ENCODE results near the gene GATAD2A. TPM values are rescaled to one million over a fixed set of nuclear protein-coding genes. Genes with fewer than 3 reads are reported as not detected.

Gene GATAD2A
- total and polyA plus RNA-seq, 10 of the 15 experiments (the other 5 are each of a cell fraction or from before 2014, with no cell fraction given), result 2.6 to 173 (median 32.0) TPM

- POLR2A ChIA-PET, result no interaction called here
- TF ChIP-seq CTCF (IDR thresholded peaks at IDR 0.05 in 2 of 3, conservative IDR thresholded peaks at IDR 0.05 in 1 of 3; ENCODE audit: control insufficient read depth in 2 of 3, extremely low read depth in 1 of 3, insufficient read depth in 1 of 3, low read depth in 3 of 3, low read length in 3 of 3) (no peak), NR2C1 (IDR thresholded peaks at IDR 0.05) (no peak), HDAC2 (IDR thresholded peaks at IDR 0.05) (no peak), NFXL1 (IDR thresholded peaks at IDR 0.05; ENCODE audit: borderline replicate concordance) (no peak), CHD4 (IDR thresholded peaks at IDR 0.05) (no peak), IKZF1 (conservative IDR thresholded peaks at IDR 0.05) (no peak), ELK1 (IDR thresholded peaks at IDR 0.05; ENCODE audit: low read depth, low read length) (no peak), FOS (IDR thresholded peaks at IDR 0.05; ENCODE audit: borderline replicate concordance, extremely low read depth, insufficient read length) (no peak), POU2F2 (IDR thresholded peaks at IDR 0.05; ENCODE audit: borderline replicate concordance, low read depth, low read length) (no peak), EED (IDR thresholded peaks at IDR 0.05; ENCODE audit: low read depth) (no peak), SPI1 (IDR thresholded peaks at IDR 0.05; ENCODE audit: borderline replicate concordance, insufficient read depth, low read depth, low read length) (no peak), IRF4 (IDR thresholded peaks at IDR 0.05; ENCODE audit: low read depth, low read length) (no peak), ZBTB33 (IDR thresholded peaks at IDR 0.05) (no peak), TAF1 (IDR thresholded peaks at IDR 0.05; ENCODE audit: borderline replicate concordance, low read depth, low read length) (no peak), ATF2 (IDR thresholded peaks at IDR 0.05; ENCODE audit: low read length) (no peak), RAD51 (IDR thresholded peaks at IDR 0.05) (no peak)
- no peak for DNase-seq (ENCODE audit: low read depth, low spot score)
- BruUV-seq (replicated peaks), result no TSS peak
- no peak for FAIRE-seq
- Histone ChIP-seq H3K9me3 (replicated peaks; ENCODE audit: control insufficient read depth, insufficient read depth, low read length) (no peaks in the 10 kb centered on the region), H4K20me1 (ENCODE audit: control insufficient read depth, insufficient read depth) (no peaks in the 10 kb centered on the region), H3K27ac (ENCODE audit: control insufficient read depth, insufficient read depth) (no peak overlapping the region), H3K4me2 (ENCODE audit: control insufficient read depth, insufficient read depth) (no peak overlapping the region), H3K4me3 (no peak overlapping the region), H3K4me1 (ENCODE audit: control insufficient read depth, insufficient read depth, low read length) (peaks cover 4% of the 10 kb centered on the region), H3K27me3 (replicated peaks in 1 of 2; ENCODE audit: control insufficient read depth in 2 of 2, insufficient read depth in 2 of 2, low read length in 1 of 2) (no peaks in the 10 kb centered on the region), H3K9ac (ENCODE audit: control insufficient read depth, insufficient read depth, low read length) (no peak overlapping the region), H3K79me2 (ENCODE audit: control insufficient read depth, insufficient read depth, low read length) (peaks cover 56% of the 10 kb centered on the region), H2AFZ (ENCODE audit: control insufficient read depth, low read depth, low read length) (no peak overlapping the region), H3K36me3 (ENCODE audit: control insufficient read depth in 2 of 2, insufficient read depth in 2 of 2, low read length in 1 of 2) (peaks cover 0 to 14% of the 10 kb centered on the region in 2 experiments)
- intact Hi-C loops (cut with micrococcal nuclease; ENCODE audit: unreplicated experiment), result no loop called here
- RAD21 ChIA-PET (ENCODE audit: unreplicated experiment), result interaction anchor here (1.0 kb wide), 1 partner anchor 31 kb away, joined by 3 read pairs; no protein-coding TSS in a partner anchor
- 96% methylated on average over 10 of the region's 10 CpGs for WGBS (ENCODE audit: insufficient coverage, insufficient replicate concordance, low lambda C conversion rate, missing lambda C conversion rate)
- no peak for ATAC-seq
- SMC1A ChIA-PET (ENCODE audit: uncharacterized antibody, unreplicated experiment), result no interaction called here
- in situ Hi-C loops (cut with MboI), result no loop called here
- CTCF ChIA-PET, result interaction anchor here (0.5 to 1.0 kb wide), 3 partner anchors 24 to 75 kb away, joined by 3 to 4 read pairs (median 3); no protein-coding TSS in a partner anchor
Measured at GRCh38 chr19:19436137-19436691, 30.7 kb downstream of the GATAD2A start.

Data from GM12878 (cell line).